Measurements from ENCODE around the gene LCOR. TPM values are rescaled to one million over a fixed set of nuclear protein-coding genes. Genes with fewer than 3 reads are reported as not detected.

Gene LCOR
- total and polyA plus RNA-seq, 2 of the 4 experiments (the other 2 are of a cell fraction), result 3.7 to 36.9 TPM

- TF ChIP-seq USF2 (IDR thresholded peaks at IDR 0.05; ENCODE audit: low read depth, low read length) (no peak), SMC3 (IDR thresholded peaks at IDR 0.05; ENCODE audit: low read depth, low read length) (no peak)
Measured at GRCh38 chr10:97024168-97025073, 192.3 kb downstream of the LCOR start (continued).

All from IMR-90 (cell line).